HG03066 (cell line): Measurements from ENCODE around the gene MAGI3.

Experiments
- ATAC-seq: cut with Tn5 transposase; IDR thresholded peaks from one replicate; pipeline ENCODE4 v1.9.1; 2021; ENCODE audit warnings: low read depth; ENCODE audit not compliant: unreplicated experiment

Gene MAGI3

GRCh38 chr1:113630340-113631327, 240.3 kb downstream of the MAGI3 start:
- no peak for ATAC-seq

DNA sequence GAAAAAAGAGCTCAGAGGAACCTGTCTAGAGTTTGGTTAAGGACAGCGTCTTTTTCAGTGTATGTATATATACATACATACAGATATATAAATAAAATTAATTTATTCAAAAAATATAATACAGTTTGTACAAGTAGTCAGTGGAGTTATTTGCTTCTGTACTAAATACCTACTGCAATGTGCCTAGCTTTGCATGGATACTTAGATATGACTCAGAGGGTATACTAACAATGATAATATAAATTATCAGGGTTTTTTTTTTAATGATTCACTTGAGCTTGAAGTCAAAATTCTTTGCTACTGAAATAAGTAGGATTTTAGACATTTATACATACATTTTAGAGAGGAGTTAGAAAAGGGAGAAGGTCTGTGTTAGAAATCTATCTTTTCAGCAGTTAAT, 251.1 kb downstream of the MAGI3 start:
- ATAC-seq = no peak

GRCh38 chr1:113647164-113647563, 256.8 kb downstream of the MAGI3 start:
- no peak for ATAC-seq

GRCh38 chr1:113648478-113648877, 258.2 kb downstream of the MAGI3 start:
- ATAC-seq = no peak

- ATAC-seq = no peak
These were observed 262.5 kb downstream of the MAGI3 start for GRCh38 chr1:113652771-113653170.

DNA sequence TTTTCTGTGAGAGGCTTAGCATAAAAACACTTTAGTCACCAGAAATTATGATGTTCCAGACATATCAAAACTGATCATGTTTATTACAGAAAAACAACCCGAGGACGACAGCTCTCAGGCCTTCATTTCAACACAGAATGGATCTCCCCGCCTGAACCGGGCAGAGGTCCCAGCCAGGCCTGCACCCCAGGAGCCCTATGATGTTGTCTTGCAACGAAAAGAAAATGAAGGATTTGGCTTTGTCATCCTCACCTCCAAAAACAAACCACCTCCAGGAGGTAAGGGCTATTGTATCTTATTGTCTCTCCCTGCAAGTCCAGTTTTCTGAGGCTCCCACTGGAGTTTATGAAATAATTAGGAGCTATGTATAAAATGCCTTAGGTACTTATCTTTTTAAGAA, 263.4 kb downstream of the MAGI3 start:
- ATAC-seq = no peak

GRCh38 chr1:113654883-113655282, 264.6 kb downstream of the MAGI3 start:
- ATAC-seq = no peak

GRCh38 chr1:113657126-113657525, 266.8 kb downstream of the MAGI3 start:
- no peak for ATAC-seq

DNA sequence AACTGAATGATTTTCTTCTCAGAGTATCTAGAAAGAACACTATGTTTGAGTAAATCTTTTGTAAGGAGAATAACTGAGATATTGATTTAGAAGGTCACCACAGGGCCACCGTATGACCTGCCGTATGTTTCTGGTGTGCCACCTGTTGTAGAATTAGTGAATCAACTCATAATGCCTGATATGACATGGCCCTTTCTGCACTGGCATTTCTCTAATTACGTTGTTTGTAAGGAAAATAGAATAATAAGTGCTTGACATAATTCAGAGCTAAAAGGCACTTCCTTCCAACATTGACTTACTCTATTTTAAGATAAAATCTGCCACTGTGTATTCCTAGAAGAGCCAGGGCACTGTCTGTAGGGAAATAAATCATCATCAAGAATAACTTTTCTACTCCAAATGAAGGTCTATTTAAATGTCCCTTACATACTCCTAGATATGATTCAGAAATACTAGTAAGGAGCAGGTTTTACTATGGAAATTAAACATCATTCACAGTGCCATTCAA, 267.3 kb downstream of the MAGI3 start:
- no peak for ATAC-seq

DNA sequence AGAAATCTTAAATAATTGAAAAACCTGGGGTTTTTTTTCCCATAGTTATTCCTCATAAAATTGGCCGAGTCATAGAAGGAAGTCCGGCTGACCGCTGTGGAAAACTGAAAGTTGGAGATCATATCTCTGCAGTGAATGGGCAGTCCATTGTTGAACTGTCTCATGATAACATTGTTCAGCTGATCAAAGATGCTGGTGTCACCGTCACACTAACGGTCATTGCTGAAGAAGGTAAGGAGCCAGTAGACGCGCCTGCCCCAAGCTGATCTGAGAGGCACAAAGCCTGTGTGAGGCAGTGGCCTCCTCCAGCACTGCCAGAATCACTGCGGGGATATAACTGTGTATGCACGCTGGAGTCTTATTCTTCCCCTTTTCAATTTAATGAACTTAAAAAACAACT, 268.7 kb downstream of the MAGI3 start:
- ATAC-seq = no peak

GRCh38 chr1:113659556-113659955, 269.2 kb downstream of the MAGI3 start:
- ATAC-seq = no peak

- no peak for ATAC-seq
These were observed 269.8 kb downstream of the MAGI3 start for GRCh38 chr1:113660088-113660487.

DNA sequence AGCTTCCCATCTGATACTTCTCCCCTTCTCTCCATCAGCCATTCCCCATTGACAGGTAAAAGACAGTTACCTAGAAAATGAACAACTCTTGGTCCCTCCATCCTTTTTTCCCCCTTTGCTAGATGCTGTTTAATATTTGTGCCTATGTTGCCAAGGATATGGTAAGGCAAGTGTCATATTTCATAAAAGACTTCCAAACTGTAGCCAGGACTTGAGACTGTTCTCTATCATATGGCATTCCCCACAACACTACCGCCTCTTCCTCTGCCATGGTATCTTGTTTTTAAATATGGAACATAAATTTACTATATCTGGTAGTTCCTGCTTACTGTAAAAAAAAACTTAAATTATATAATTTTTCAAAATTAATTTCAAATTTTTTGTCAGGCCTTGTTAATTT, 271.8 kb downstream of the MAGI3 start:
- no peak for ATAC-seq

DNA sequence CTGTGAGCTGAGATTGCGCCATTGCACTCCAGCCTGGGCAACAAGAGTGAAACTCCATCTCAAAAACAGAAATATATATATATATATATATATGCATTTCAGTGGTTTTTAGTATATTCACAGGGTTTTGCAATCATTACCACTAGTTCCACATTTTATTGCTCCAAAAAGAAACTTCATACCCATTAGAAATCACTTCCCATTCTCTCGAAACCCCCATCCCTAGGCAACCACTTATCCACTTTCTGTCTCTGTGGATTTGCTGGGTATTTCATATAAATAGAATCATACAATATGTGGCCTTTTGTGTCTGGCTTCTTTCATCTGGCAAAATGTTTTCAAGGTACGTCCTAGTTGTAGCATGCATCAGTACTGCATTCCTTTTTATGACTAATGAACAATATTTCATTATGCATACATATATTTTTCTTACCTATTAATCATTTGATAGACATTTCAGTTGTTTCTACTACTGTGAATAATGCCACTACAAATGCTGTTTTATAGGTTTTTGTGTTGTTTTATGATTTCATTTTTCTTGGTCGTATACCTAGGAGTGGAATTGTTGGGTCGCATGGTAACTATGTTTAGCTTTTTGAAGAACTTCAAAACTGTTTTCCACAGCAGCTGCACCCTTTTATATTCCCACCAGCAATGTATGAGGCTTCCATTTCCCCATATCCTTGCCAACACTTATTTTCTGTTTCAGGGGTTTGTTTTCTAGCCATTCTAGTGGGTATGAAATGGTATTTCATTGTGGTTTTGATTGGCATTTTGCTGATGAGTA, 273.0 kb downstream of the MAGI3 start:
- no peak for ATAC-seq

DNA sequence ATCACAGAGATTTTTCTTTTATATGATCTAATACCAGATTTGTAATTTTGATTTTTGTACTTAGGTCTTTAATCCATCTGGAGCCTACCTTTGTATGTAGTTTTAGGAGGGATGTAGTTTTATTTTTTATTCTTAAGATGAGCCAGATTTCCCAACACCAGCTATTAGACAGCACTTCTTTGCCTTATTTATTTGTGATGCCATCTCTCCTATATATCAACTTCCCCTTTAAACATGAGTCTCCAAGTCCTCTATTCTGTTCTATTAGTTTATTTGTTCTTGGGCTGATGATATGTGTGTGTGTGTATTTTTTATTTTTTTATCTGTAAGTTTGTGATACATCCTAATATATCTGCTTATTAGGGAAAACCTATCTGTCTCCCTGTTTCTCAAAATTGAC, 274.8 kb downstream of the MAGI3 start:
- no peak for ATAC-seq

DNA sequence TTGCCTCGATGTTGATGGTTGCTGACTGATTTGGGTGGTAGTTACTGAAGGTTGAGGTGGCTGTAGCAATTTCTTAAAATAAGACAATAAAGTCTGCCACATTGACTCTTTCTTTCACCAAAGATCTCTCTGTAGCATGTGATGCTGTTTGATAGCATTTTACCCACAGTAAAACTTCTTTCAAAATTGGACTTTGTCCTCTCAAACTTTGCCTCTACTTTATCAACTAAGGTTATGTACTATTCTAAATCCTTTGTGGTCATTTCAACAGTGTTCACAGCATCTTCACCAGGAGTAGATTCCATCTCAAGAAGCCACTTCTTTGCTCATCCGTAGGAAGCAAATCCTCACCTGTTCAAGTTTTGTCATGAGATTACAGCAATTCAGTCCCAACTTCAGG, 275.8 kb downstream of the MAGI3 start:
- ATAC-seq = no peak

- ATAC-seq = no peak
These were observed 279.7 kb downstream of the MAGI3 start for GRCh38 chr1:113669988-113670387.

DNA sequence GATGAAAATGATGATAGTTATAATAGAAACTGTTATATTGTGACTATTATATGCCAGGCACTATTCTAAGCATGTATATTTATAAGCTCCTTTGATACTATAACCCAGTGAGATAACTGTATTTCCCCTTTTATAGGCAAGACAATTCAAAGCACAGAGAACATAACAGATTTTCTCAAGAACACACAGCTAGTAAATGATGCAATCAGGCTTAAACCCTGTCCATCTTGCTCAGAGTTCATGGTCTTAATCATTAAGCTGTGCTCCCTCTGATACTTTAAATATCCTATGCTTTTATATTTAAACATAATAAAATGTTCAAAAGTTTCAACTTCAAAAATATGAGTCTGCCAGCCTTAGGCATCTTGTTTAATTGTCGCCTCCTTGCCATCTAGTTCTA, 280.3 kb downstream of the MAGI3 start:
- ATAC-seq = no peak

- no peak for ATAC-seq
These were observed 282.2 kb downstream of the MAGI3 start for GRCh38 chr1:113672491-113672890.

DNA sequence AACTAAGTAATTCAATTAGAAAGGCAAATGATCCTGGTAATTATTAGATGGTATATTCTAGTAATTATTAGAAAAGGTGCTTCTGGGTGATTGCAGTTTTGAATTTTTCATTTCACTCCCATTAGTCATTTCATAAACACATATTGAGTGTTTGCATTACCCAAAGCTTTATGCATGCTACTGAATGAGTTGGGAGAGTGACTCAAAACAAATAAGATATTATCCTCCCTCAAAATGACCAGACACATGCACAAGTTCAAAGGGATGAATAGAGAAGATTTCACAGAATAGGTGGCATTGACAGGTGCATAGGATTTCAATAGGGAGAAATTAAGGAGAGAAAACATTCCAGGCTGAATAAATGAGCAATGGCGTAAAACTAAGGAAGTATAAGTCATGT, 284.3 kb downstream of the MAGI3 start:
- no peak for ATAC-seq

DNA sequence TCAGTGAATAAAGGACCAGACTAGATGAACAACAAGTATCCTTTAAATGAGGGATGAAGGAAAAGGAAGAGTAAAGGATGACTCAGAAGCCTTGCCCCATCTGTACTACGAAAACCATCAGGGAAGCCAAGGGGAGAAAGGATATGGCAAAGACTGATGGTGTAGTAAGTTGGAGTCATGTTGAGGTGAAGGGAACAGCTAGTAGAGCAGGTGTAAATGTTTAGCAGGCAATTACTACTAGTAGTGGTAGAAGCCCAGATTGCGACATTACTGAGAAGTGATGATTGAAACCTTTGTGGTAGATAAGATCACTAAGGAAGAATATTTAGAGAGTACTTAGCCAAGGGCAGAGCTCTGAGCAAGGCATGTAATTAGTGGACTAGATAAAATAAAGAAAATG, 285.0 kb downstream of the MAGI3 start:
- ATAC-seq = no peak
